Tibial artery (tissue), 4 donors: ENCODE data around the gene RNF31.

Experiments
- DNase-seq, 2 donors: peaks; one replicate each; pipeline ENCODE4 v3.0.0-alpha.2; 2019
- H3K27ac ChIP-seq, 2 donors: fragments of 200-600 bp; sonication (generic) in 1 of 2; 1 replicate in 1 of 2; 2 replicates in 1 of 2; pipeline ENCODE4 v1.5.1; 2018 to 2019; ENCODE audit warnings: mild to moderate bottlenecking in 1 of 2
- H3K27me3 ChIP-seq, 2 donors: fragments of 200-600 bp; sonication (generic) in 1 of 2; one replicate each; pipeline versions ENCODE4 v1.5.1 to v1.6.0; 2016 to 2019
- H3K36me3 ChIP-seq, 3 donors: fragments of 200-600 bp; sonication (generic) in 2 of 3; one replicate each; pipeline ENCODE4 v1.5.1; 2016 to 2019; ENCODE audit warnings: mild to moderate bottlenecking in 2 of 3
- H3K4me1 ChIP-seq, 4 donors: fragments of 200-600 bp; sonication (generic) in 2 of 4; 1 replicate in 3 of 4; 2 replicates in 1 of 4; pipeline ENCODE4 v1.5.1; 2016 to 2019
- H3K4me3 ChIP-seq, 2 donors: fragments of 200-600 bp; sonication (generic) in 1 of 2; 1 replicate in 1 of 2; 2 replicates in 1 of 2; pipeline ENCODE4 v1.5.1; 2018 to 2019; ENCODE audit warnings: mild to moderate bottlenecking in 2 of 2
- H3K9me3 ChIP-seq, 3 donors: fragments of 200-600 bp; sonication (generic) in 1 of 3; one replicate each; pipeline ENCODE4 v1.5.1; 2016 to 2019
- intact Hi-C: fragments of 100-400 bp; cut with DNase I; formaldehyde crosslinking; loops from one replicate; pipeline ENCODE4 v1.15.0; 2023; ENCODE audit warnings: low total_unique reads
- TF ChIP-seq, protein P1 (sequence below), 2 experiments: fragments of 200-600 bp in 1 of 2; fragments of 450-650 bp in 1 of 2; IDR thresholded peaks; one replicate each; pipeline ENCODE4 v1.5.1; 2017 to 2019; ENCODE audit warnings: antibody characterized with exemption in 2 of 2, mild to moderate bottlenecking in 1 of 2, moderate library complexity in 1 of 2

Gene RNF31

DNA sequence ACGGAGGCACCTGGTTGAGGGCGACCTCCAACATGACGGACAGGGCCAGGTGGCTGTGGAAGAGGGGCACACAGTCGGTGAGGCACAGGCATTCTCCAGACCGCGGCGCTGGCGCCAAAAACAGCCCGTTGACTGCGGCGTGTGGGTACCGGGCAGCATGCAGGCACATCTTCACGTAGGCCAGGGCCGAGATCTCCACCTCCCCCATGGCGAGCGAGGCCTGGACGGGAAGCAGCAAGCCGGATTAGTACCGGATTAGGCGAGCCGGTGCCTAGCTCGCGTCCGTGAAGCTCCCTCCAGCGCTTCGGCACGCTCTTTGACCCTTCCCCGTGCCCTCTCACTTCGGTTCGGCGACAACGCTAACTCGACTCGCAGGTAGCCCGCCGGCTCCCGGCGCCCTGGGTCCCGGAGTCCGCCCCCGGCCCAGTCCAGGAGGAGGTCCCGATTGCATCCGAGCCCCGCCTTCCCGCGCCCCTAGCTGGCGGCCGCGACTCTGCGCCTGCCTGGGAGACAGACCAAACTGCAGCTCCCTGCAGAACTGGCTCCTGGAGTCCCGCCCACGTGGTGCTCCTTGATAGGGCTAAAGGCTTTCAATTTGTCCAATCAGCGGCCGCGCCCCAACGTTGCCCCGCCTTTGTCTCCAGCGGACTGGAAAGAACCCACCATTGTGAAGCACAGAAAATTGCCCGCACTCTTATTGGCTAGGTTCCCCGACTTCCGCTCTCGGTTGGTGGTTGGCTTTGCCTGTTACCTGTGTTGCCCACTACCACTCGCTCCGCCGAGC lies 6.0 kb upstream of the RNF31 start, which contains the start of gene EMC9:
Gene EMC9, minus strand, starts transcription at position 495 of the 784 bp plus-strand sequence. Its CDS starts 287 bp downstream, at position 208.
- peak; percentile 100 for DNase-seq
- H3K4me3 ChIP-seq: peak within 1 kb of the TSS; percentile 86 to 93
- no peaks in the 10 kb centered on the region for H3K27me3 ChIP-seq
- H3K27ac ChIP-seq: peak within 1 kb of the TSS; percentile 91 to 92
- H3K9me3 ChIP-seq: no peaks in the 10 kb centered on the region
- H3K4me1 ChIP-seq: peaks cover 7 to 58% (median 42%) of the 10 kb centered on the region in 4 donors
- intact Hi-C loops: no loop called here
- TF ChIP-seq, protein P1, sequence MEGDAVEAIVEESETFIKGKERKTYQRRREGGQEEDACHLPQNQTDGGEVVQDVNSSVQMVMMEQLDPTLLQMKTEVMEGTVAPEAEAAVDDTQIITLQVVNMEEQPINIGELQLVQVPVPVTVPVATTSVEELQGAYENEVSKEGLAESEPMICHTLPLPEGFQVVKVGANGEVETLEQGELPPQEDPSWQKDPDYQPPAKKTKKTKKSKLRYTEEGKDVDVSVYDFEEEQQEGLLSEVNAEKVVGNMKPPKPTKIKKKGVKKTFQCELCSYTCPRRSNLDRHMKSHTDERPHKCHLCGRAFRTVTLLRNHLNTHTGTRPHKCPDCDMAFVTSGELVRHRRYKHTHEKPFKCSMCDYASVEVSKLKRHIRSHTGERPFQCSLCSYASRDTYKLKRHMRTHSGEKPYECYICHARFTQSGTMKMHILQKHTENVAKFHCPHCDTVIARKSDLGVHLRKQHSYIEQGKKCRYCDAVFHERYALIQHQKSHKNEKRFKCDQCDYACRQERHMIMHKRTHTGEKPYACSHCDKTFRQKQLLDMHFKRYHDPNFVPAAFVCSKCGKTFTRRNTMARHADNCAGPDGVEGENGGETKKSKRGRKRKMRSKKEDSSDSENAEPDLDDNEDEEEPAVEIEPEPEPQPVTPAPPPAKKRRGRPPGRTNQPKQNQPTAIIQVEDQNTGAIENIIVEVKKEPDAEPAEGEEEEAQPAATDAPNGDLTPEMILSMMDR (IDR thresholded peaks at IDR 0.05): peak; percentile 63 to 65
- peaks cover 12 to 24% (median 24%) of the 10 kb centered on the region in 3 donors for H3K36me3 ChIP-seq

DNA sequence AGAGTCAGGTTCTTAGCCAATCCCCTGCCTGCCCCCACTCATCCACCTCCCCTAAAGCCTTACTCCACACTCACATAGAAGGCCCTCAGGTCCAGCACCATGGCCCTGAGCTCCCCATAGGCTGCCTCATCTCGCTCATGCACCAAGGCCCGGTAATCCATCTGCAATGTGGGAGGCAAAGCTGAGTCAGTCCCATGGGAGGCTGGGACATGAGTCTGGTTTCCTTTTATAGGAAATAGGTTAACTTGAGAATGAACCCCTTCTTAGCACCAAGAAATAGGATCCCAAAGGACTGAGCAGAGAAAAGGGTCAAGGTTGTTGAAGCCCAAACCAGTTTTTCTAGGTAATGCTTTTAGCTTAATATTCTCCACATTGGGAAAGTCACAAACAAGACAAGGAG lies 3.8 kb upstream of the RNF31 start:
- H3K27me3 ChIP-seq: no peaks in the 10 kb centered on the region
- DNase-seq: no peak

DNA sequence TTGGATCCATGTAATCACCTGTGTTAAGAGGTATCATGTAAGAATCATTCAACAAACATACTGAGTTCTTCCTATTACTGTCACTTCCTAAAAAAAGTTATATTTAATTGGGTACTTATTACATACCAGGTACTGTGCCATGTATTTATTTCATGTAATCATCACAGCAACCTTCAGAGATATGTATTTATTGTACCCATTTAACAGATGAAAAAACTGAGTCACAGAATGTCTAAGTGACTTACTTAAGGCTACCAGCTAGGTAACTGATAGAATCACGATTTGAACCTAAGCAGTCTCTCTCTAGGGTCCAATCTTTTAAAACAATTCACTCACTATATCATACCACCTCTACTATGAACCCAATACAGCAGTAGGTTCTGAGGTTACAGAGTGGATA lies 2.8 kb upstream of the RNF31 start:
- Histone ChIP-seq H3K27me3 (no peaks in the 10 kb centered on the region), H3K9me3 (no peaks in the 10 kb centered on the region), H3K4me1 (peaks cover 18 to 52% (median 38%) of the 10 kb centered on the region in 4 donors), H3K27ac (no peak overlapping the region), H3K36me3 (peaks cover 4 to 12% (median 10%) of the 10 kb centered on the region in 3 donors), H3K4me3 (no peak overlapping the region)
- intact Hi-C loops: no loop called here
- no peak for DNase-seq
- TF ChIP-seq, protein P1 (IDR thresholded peaks at IDR 0.05): no peak

More for the DNA sequence above, 3.8 kb upstream of the RNF31 start:
- peaks cover 17 to 50% (median 39%) of the 10 kb centered on the region in 4 donors for H3K4me1 ChIP-seq
- H3K4me3 ChIP-seq: no peak overlapping the region
- no peak overlapping the region for H3K27ac ChIP-seq
- H3K9me3 ChIP-seq: no peaks in the 10 kb centered on the region
- intact Hi-C loops: no loop called here
- H3K36me3 ChIP-seq: peaks cover 6 to 12% (median 12%) of the 10 kb centered on the region in 3 donors
- TF ChIP-seq, protein P1 (IDR thresholded peaks at IDR 0.05): no peak

DNA sequence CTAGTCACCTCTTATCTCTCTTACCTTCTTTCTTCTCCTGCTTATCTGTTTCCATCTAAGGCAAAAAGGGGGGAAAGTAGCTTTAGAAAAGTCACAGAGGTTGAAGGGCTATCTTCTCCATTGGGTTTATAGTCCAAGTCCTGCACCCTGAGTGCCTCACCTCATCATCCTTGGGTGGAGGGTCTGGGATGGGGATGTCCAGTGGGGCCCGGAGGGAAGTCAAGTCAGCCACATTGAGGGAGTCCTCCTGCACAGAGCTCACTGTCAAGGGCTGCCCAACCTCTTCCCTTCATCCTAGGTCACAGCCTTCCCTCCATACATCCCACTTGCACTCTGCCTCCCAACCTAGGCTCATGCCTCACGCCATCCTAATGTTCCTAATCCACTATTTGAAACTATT lies 2.1 kb upstream of the RNF31 start:
- peak overlapping the region; percentile 86 to 87 for H3K27ac ChIP-seq
- intact Hi-C loops: loop anchor here (5.0 kb wide), 1 partner anchor 42 kb away; the partner anchor contains the start of gene IPO4
- H3K4me3 ChIP-seq: no peak overlapping the region
- H3K4me1 ChIP-seq: peaks cover 18 to 45% (median 31%) of the 10 kb centered on the region in 4 donors
- H3K27me3 ChIP-seq: no peaks in the 10 kb centered on the region
- H3K9me3 ChIP-seq: no peaks in the 10 kb centered on the region
- peaks cover 11 to 17% (median 16%) of the 10 kb centered on the region in 3 donors for H3K36me3 ChIP-seq
- TF ChIP-seq, protein P1 (IDR thresholded peaks at IDR 0.05): no peak
- DNase-seq: no peak

DNA sequence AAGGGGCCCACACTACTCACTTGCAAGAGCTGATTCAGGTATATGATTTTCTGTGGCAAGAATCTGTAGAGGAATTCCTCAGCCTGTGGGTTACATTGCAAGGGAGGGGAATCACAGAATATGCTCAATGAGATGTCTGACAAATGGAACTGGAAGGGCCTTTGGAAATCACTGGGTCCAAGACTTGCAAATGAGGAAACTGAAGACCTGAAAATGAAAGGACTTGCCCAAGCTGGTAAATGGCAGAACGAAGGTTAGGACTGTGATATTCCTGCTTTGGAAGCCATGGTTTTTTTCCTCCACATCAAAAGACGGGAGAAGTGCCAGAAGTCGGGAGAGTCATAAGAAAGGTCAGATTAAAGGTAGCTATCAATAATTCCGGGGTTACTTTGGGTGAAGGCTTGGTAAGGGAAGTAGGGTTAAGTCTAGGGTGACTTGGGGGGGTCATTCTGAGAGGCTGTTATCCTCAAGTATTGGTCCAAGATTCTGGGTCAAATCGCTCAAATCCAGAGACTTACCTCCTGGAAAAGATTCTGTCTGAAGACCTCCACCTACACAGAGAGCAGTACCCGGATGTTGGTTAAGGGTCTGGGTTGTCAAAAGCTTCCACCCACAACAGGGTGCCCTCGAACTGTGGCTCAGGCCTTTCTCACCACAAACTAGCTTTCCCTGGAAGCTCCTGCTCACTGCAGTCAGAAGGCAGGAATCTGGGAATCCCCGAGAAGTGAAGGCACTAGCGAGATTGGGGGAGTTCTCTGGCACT lies 1.4 kb upstream of the RNF31 start:
- TF ChIP-seq, protein P1 (IDR thresholded peaks at IDR 0.05): no peak
- peak overlapping the region; percentile 79 to 92 for H3K4me3 ChIP-seq
- H3K9me3 ChIP-seq: no peaks in the 10 kb centered on the region
- no peak for DNase-seq
- H3K27me3 ChIP-seq: no peaks in the 10 kb centered on the region
- H3K36me3 ChIP-seq: peaks cover 16 to 24% (median 22%) of the 10 kb centered on the region in 3 donors
- peak overlapping the region; percentile 86 to 87 for H3K27ac ChIP-seq
- intact Hi-C loops: loop anchor here (5.0 kb wide), 1 partner anchor 41 kb away; the partner anchor contains the start of gene IPO4
- peaks cover 18 to 38% (median 28%) of the 10 kb centered on the region in 4 donors for H3K4me1 ChIP-seq
